Astrocyte (in vitro differentiated cells and primary cell): Measurements from ENCODE around the gene SMIM23. TPM values are rescaled to one million over a fixed set of nuclear protein-coding genes. Genes with fewer than 3 reads are reported as not detected.

Source experiments
- DNase-seq: peaks from one replicate; pipeline ENCODE4 v3.0.0-alpha.2; 2010; ENCODE audit warnings: low read depth
- FAIRE-seq: peaks from 2 replicates; lab custom pipeline; 2011; peaks lifted over from hg19 to GRCh38; lab: Jason Lieb, UNC
- H2AFZ ChIP-seq: 2 replicates; pipeline ENCODE4 v1.6.0; 2012; ENCODE audit warnings: low read depth, low read length, inconsistent platforms
- H3K27ac ChIP-seq: 2 replicates; pipeline ENCODE4 v1.5.1; 2011; ENCODE audit warnings: low read depth, low read length, inconsistent platforms
- H3K27me3 ChIP-seq: 2 replicates; pipeline ENCODE4 v1.6.0; 2011; ENCODE audit warnings: low read length, inconsistent platforms; ENCODE audit not compliant: insufficient read depth
- H3K36me3 ChIP-seq: 2 replicates; pipeline ENCODE4 v1.5.1; 2011; ENCODE audit warnings: low read length, inconsistent platforms; ENCODE audit not compliant: insufficient read depth
- H3K4me1 ChIP-seq: 2 replicates; pipeline ENCODE4 v1.5.1; 2011; ENCODE audit warnings: low read length, inconsistent platforms; ENCODE audit not compliant: insufficient read depth
- H3K4me2 ChIP-seq: 2 replicates; pipeline ENCODE4 v1.6.0; 2012; ENCODE audit warnings: low read length, inconsistent platforms
- H3K4me3 ChIP-seq: 2 replicates; pipeline ENCODE4 v1.5.1; 2011; ENCODE audit warnings: low read depth, mild to moderate bottlenecking, low read length, inconsistent platforms; ENCODE audit not compliant: insufficient read depth
- H3K79me2 ChIP-seq: 2 replicates; pipeline ENCODE4 v1.6.0; 2012; ENCODE audit warnings: mild to moderate bottlenecking, low read length, inconsistent platforms; ENCODE audit not compliant: insufficient read depth
- H3K9ac ChIP-seq: 2 replicates; pipeline ENCODE4 v1.6.0; 2012; ENCODE audit warnings: mild to moderate bottlenecking, low read length, inconsistent platforms
- H3K9me3 ChIP-seq: 2 replicates; pipeline ENCODE4 v1.5.1; 2012; ENCODE audit warnings: low read depth, mild to moderate bottlenecking, low read length, inconsistent platforms; ENCODE audit not compliant: insufficient read depth
- H4K20me1 ChIP-seq: 2 replicates; pipeline ENCODE4 v1.6.0; 2012; ENCODE audit warnings: low read length, inconsistent platforms; ENCODE audit not compliant: insufficient read depth
- H3K27ac Mint-ChIP-seq: one replicate; pipeline ENCODE4 v1.8.0; 2021; ENCODE audit warnings: mild to moderate bottlenecking, mixed read lengths; ENCODE audit not compliant: unreplicated experiment
- H3K27me3 Mint-ChIP-seq: one replicate; pipeline ENCODE4 v1.8.0; 2021; ENCODE audit warnings: low read depth, mixed read lengths; ENCODE audit not compliant: unreplicated experiment
- H3K36me3 Mint-ChIP-seq: one replicate; pipeline ENCODE4 v1.8.0; 2021; ENCODE audit warnings: low read depth, mixed read lengths; ENCODE audit not compliant: unreplicated experiment
- H3K4me1 Mint-ChIP-seq: one replicate; pipeline ENCODE4 v1.8.0; 2021; ENCODE audit warnings: low read depth, mixed read lengths; ENCODE audit not compliant: unreplicated experiment
- H3K4me3 Mint-ChIP-seq: one replicate; pipeline ENCODE4 v1.8.0; 2021; ENCODE audit warnings: mild to moderate bottlenecking, moderate library complexity, mixed read lengths; ENCODE audit not compliant: unreplicated experiment
- H3K9me3 Mint-ChIP-seq: one replicate; pipeline ENCODE4 v1.8.0; 2021; ENCODE audit warnings: mild to moderate bottlenecking, mixed read lengths; ENCODE audit not compliant: unreplicated experiment
- CTCF ChIP-seq: IDR thresholded peaks from 2 replicates; pipeline ENCODE4 v1.5.1; 2011; ENCODE audit warnings: low read depth, mild to moderate bottlenecking, inconsistent platforms, low read length, moderate library complexity; ENCODE audit not compliant: insufficient read depth
- EZH2 ChIP-seq: IDR thresholded peaks from 2 replicates; pipeline ENCODE4 v1.6.1; 2012; ENCODE audit warnings: mild to moderate bottlenecking, low read length, inconsistent platforms; ENCODE audit not compliant: insufficient read depth
- total RNA-seq: library from RNA; stranded (reverse); gene quantifications from 2 replicates; pipeline ENCODE4 v1.2.1, GENCODE V29; 2021

The SMIM23 gene
- total RNA-seq, 1 donor from 2014 or later, result not detected

- H3K4me2 ChIP-seq, result no peak overlapping the region
- TF ChIP-seq CTCF (no peak), EZH2 (no peak)
- H3K36me3 ChIP-seq, result no peaks in the 10 kb centered on the region
- H3K9ac ChIP-seq, result no peak overlapping the region
- peak overlapping the region; percentile 40 for H2AFZ ChIP-seq
- no peaks in the 10 kb centered on the region for H4K20me1 ChIP-seq
- no peaks in the 10 kb centered on the region for H3K79me2 ChIP-seq
- Mint-ChIP-seq H3K36me3 (no peaks in the 10 kb centered on the region), H3K9me3 (peaks cover 2% of the 10 kb centered on the region), H3K4me3 (no peak overlapping the region), H3K27ac (no peak overlapping the region), H3K4me1 (no peaks in the 10 kb centered on the region), H3K27me3 (peaks cover 17% of the 10 kb centered on the region)
- no peaks in the 10 kb centered on the region for H3K9me3 ChIP-seq
- H3K4me3 ChIP-seq, result no peak overlapping the region
- no peaks in the 10 kb centered on the region for H3K4me1 ChIP-seq
- H3K27me3 ChIP-seq, result no peaks in the 10 kb centered on the region
- no peak overlapping the region for H3K27ac ChIP-seq
- FAIRE-seq (no peak), DNase-seq (peak; percentile 10)
Measured at GRCh38 chr5:171750311-171750788, 35.3 kb upstream of the SMIM23 start.

- no peaks in the 10 kb centered on the region for H3K27me3 Mint-ChIP-seq
- no peak overlapping the region for H3K4me2 ChIP-seq
- FAIRE-seq (no peak), DNase-seq (peak; percentile 31)
- no peaks in the 10 kb centered on the region for H3K27me3 ChIP-seq
- no peak overlapping the region for H3K4me3 Mint-ChIP-seq
- H3K36me3 Mint-ChIP-seq, result no peaks in the 10 kb centered on the region
- no peak overlapping the region for H3K27ac ChIP-seq
- no peaks in the 10 kb centered on the region for H3K36me3 ChIP-seq
- H3K4me1 Mint-ChIP-seq, result peaks cover 3% of the 10 kb centered on the region
- H4K20me1 ChIP-seq, result no peaks in the 10 kb centered on the region
- no peaks in the 10 kb centered on the region for H3K79me2 ChIP-seq
- peaks cover 6% of the 10 kb centered on the region for H3K4me1 ChIP-seq
- H3K9me3 ChIP-seq, result peaks cover under 1% of the 10 kb centered on the region
- H3K9me3 Mint-ChIP-seq, result no peaks in the 10 kb centered on the region
- no peak overlapping the region for H3K9ac ChIP-seq
- H2AFZ ChIP-seq, result no peak overlapping the region
- no peak overlapping the region for H3K27ac Mint-ChIP-seq
- H3K4me3 ChIP-seq, result no peak overlapping the region
- TF ChIP-seq EZH2, result no peak
- TF ChIP-seq CTCF, result no peak
Measured at GRCh38 chr5:171755354-171755821, 30.2 kb upstream of the SMIM23 start.

- no peak overlapping the region for H3K9ac ChIP-seq
- no peaks in the 10 kb centered on the region for H4K20me1 ChIP-seq
- peaks cover 3% of the 10 kb centered on the region for H3K9me3 ChIP-seq
- no peaks in the 10 kb centered on the region for H3K36me3 ChIP-seq
- H3K4me3 ChIP-seq, result no peak overlapping the region
- no peak for TF ChIP-seq CTCF
- TF ChIP-seq EZH2, result no peak
- Mint-ChIP-seq H3K27me3 (no peaks in the 10 kb centered on the region), H3K27ac (no peak overlapping the region), H3K36me3 (no peaks in the 10 kb centered on the region), H3K9me3 (no peaks in the 10 kb centered on the region), H3K4me1 (peaks cover 3% of the 10 kb centered on the region), H3K4me3 (no peak overlapping the region)
- peaks cover 6% of the 10 kb centered on the region for H3K4me1 ChIP-seq
- peak; percentile 95 for DNase-seq
- H2AFZ ChIP-seq, result no peak overlapping the region
- peak; percentile 84 for FAIRE-seq
- H3K27me3 ChIP-seq, result no peaks in the 10 kb centered on the region
- H3K79me2 ChIP-seq, result no peaks in the 10 kb centered on the region
- H3K27ac ChIP-seq, result peak overlapping the region; percentile 17
- peak overlapping the region; percentile 55 for H3K4me2 ChIP-seq
Measured at GRCh38 chr5:171757853-171758535, 27.6 kb upstream of the SMIM23 start.
